ENCODE data around the gene RNF6.
"Not testable (repeated sequence)": the region's sequence is repeated elsewhere in the genome, so short reads cannot be mapped to it uniquely, and the experiment has no call there.

- TF ChIP-seq CTCF (IDR thresholded peaks at IDR 0.05 in 2 of 3, conservative IDR thresholded peaks at IDR 0.05 in 1 of 3; ENCODE audit: borderline replicate concordance in 1 of 3, insufficient read depth in 1 of 3, low read depth in 2 of 3, low read length in 2 of 3); EZH2 (IDR thresholded peaks at IDR 0.05): not testable (repeated sequence)
These were observed 29.9 kb upstream of the RNF6 start for GRCh38 chr13:26252006-26252405.
